PC-3 (cell line): Measurements from ENCODE around the gene CEACAM6. TPM values are rescaled to one million over a fixed set of nuclear protein-coding genes. Genes with fewer than 3 reads are reported as not detected.

Experiments used
- ATAC-seq: fragments of 200-7000 bp; cut with Tn5 transposase; 2 replicates; pipeline ENCODE4 v1.9.1; 2020; ENCODE audit warnings: mild to moderate bottlenecking, moderate library complexity
- BruUV-seq: library from RNA; stranded (reverse); fragments of 400-500 nt; replicated peaks from 2 replicates; lab custom pipeline; 2021; lab: Mats Ljungman, UMichigan
- CTCF ChIA-PET: fragments of 300-600 bp; sonication (Branson Sonifier 250); formaldehyde crosslinking; loops from one replicate; lab custom pipeline; 2022; ENCODE audit warnings: antibody characterized with exemption; lab: Charles Lee
- POLR2A ChIA-PET: fragments of 300-600 bp; sonication (Branson Sonifier 250); formaldehyde crosslinking; loops from one replicate; lab custom pipeline; 2022; ENCODE audit warnings: antibody characterized with exemption; ENCODE audit not compliant: unreplicated experiment; lab: Charles Lee
- DNase-seq: peaks from one replicate; pipeline ENCODE4 v3.0.0-alpha.2; 2015
- H2AFZ ChIP-seq: fragments of 300-600 bp; sonication (generic); 2 replicates; pipeline ENCODE4 v1.6.0; 2016; ENCODE audit warnings: antibody characterized with exemption, low read length
- H3F3A ChIP-seq: fragments of 300-600 bp; sonication (generic); one replicate; pipeline ENCODE4 v1.6.0; 2017; ENCODE audit warnings: antibody characterized with exemption, low read length, control low read depth, mild to moderate bottlenecking; ENCODE audit not compliant: unreplicated experiment
- H3K27ac ChIP-seq: fragments of 300-600 bp; sonication (generic); 2 replicates; pipeline ENCODE4 v1.5.1; 2016; ENCODE audit warnings: mild to moderate bottlenecking, low read length
- H3K27me3 ChIP-seq: fragments of 300-600 bp; sonication (generic); 2 replicates; pipeline ENCODE4 v1.6.1; 2016; ENCODE audit warnings: low read length, mixed read lengths
- H3K36me3 ChIP-seq: fragments of 300-600 bp; sonication (generic); 2 replicates; pipeline ENCODE4 v1.6.1; 2016; ENCODE audit warnings: low read depth, mixed run types, low read length, mixed read lengths
- H3K4me1 ChIP-seq: fragments of 300-600 bp; sonication (generic); 2 replicates; pipeline ENCODE4 v1.5.1; 2016; ENCODE audit warnings: low read length; ENCODE audit not compliant: insufficient read depth
- H3K4me2 ChIP-seq: fragments of 300-600 bp; sonication (generic); 2 replicates; pipeline ENCODE4 v1.6.0; 2016; ENCODE audit warnings: low read length
- H3K4me3 ChIP-seq: fragments of 300-600 bp; sonication (generic); 2 replicates; pipeline ENCODE4 v1.5.1; 2016; ENCODE audit warnings: mild to moderate bottlenecking, low read length, mixed read lengths
- H3K79me2 ChIP-seq: fragments of 300-600 bp; sonication (generic); 2 replicates; pipeline ENCODE4 v1.6.1; 2017; ENCODE audit warnings: low read length, mixed read lengths
- H3K9ac ChIP-seq: fragments of 300-600 bp; sonication (generic); 2 replicates; pipeline ENCODE4 v1.6.0; 2016; ENCODE audit warnings: mild to moderate bottlenecking, low read length
- H3K9me2 ChIP-seq: fragments of 300-600 bp; sonication (generic); replicated peaks from 2 replicates; pipeline ENCODE4 v1.6.1; 2016; ENCODE audit warnings: mixed run types, low read length, mixed read lengths
- H3K9me3 ChIP-seq: fragments of 300-600 bp; sonication (generic); 2 replicates; pipeline ENCODE4 v1.6.1; 2016; ENCODE audit warnings: low read length, mixed read lengths
- H4K20me1 ChIP-seq: fragments of 300-600 bp; sonication (generic); 2 replicates; pipeline ENCODE4 v1.6.1; 2016; ENCODE audit warnings: low read length, mixed read lengths
- CTCF ChIP-seq: fragments of 300-600 bp; sonication (generic); conservative IDR thresholded peaks from 2 replicates; pipeline ENCODE4 v1.5.1; 2017; ENCODE audit warnings: antibody characterized with exemption, low read depth, mild to moderate bottlenecking, low read length
- EZH2phosphoT487 ChIP-seq: fragments of 300-600 bp; sonication (generic); IDR thresholded peaks from 2 replicates; pipeline ENCODE4 v1.6.1; 2018; ENCODE audit warnings: mild to moderate bottlenecking, antibody characterized with exemption, low read length, borderline replicate concordance
- intact Hi-C: fragments of 100-400 bp; cut with micrococcal nuclease; formaldehyde crosslinking; loops from 2 replicates; pipeline ENCODE4 v1.9.0; 2023
- total RNA-seq: library from RNA; depleted of rRNA; stranded (reverse); fragments of >200 nt; gene quantifications from 2 replicates; pipeline ENCODE4 v1.2.3, GENCODE V29; 2014; rRNA removed

CEACAM6 gene
- total RNA-seq, 1 experiment from 2014 or later: 7.1 TPM

- no TSS peak for BruUV-seq
- Histone ChIP-seq H3K4me2 (peak overlapping the region; percentile 57; the same call in 1 of the 2 replicates), H3K9me3 (no peaks in the 10 kb centered on the region), H3K4me1 (no peaks in the 10 kb centered on the region), H3F3A (no peaks in the 10 kb centered on the region), H3K27ac (no peak overlapping the region), H3K27me3 (no peaks in the 10 kb centered on the region), H3K79me2 (no peaks in the 10 kb centered on the region), H3K9ac (no peak overlapping the region), H3K9me2 (no peaks in the 10 kb centered on the region), H3K4me3 (peak overlapping the region; percentile 33; the same call in 1 of the 2 replicates), H2AFZ (peak overlapping the region; percentile 85), H3K36me3 (no peaks in the 10 kb centered on the region), H4K20me1 (no peaks in the 10 kb centered on the region)
- intact Hi-C loops: loop anchor here (2.0 kb wide), 2 partner anchors 28 to 68 kb away; no protein-coding TSS in a partner anchor
- peak; percentile 72 for DNase-seq
- POLR2A ChIA-PET: no interaction called here
- peak; percentile 87 for ATAC-seq
- TF ChIP-seq EZH2phosphoT487 (no peak), CTCF (peak; percentile 83)
- CTCF ChIA-PET: interaction anchor here (0.6 to 1.7 kb wide), 4 partner anchors 28 to 114 kb away, joined by 3 to 19 read pairs (median 5); no protein-coding TSS in a partner anchor
Measured at GRCh38 chr19:41821003-41821735, 65.8 kb downstream of the CEACAM6 start.

Other genes with a start within 250 kb of the CEACAM6 start
- not detected in 2 replicates for gene CEACAM21, start 179.4 kb upstream of the CEACAM6 start, total RNA-seq
- not detected in 2 replicates for gene CEACAM4, start 128.5 kb upstream of the CEACAM6 start, total RNA-seq
- gene CEACAM7, start 67.3 kb upstream of the CEACAM6 start, total RNA-seq: not detected in 2 replicates
- gene CEACAM5, start 46.9 kb upstream of the CEACAM6 start, total RNA-seq: 0.75 and 2.8 TPM in 2 replicates
- not detected in 2 replicates for gene CEACAM3, start 41.1 kb downstream of the CEACAM6 start, total RNA-seq
- not detected in 2 replicates for gene LYPD4, start 89.2 kb downstream of the CEACAM6 start, total RNA-seq
- not detected in 2 replicates for gene DMRTC2, start 89.5 kb downstream of the CEACAM6 start, total RNA-seq
- gene RPS19, start 104.7 kb downstream of the CEACAM6 start, total RNA-seq: 1,687 and 1,830 TPM in 2 replicates
- gene CD79A, start 121.7 kb downstream of the CEACAM6 start, total RNA-seq: 0.11 TPM in 1 of 2 replicates, not detected in the other
- gene ARHGEF1, start 127.7 kb downstream of the CEACAM6 start, total RNA-seq: 50.8 and 64.3 TPM in 2 replicates
- gene ERFL, start 172.9 kb downstream of the CEACAM6 start, total RNA-seq: 0.11 and 0.58 TPM in 2 replicates
- 148 and 158 TPM in 2 replicates for gene RABAC1, start 203.8 kb downstream of the CEACAM6 start, total RNA-seq
- 4.0 and 8.3 TPM in 2 replicates for gene ATP1A3, start 238.7 kb downstream of the CEACAM6 start, total RNA-seq